ENCODE data around the gene MATN3.
"Not testable (repeated sequence)": the region's sequence is repeated elsewhere in the genome, so short reads cannot be mapped to it uniquely, and the experiment has no call there.

MATN3 gene, protein sequence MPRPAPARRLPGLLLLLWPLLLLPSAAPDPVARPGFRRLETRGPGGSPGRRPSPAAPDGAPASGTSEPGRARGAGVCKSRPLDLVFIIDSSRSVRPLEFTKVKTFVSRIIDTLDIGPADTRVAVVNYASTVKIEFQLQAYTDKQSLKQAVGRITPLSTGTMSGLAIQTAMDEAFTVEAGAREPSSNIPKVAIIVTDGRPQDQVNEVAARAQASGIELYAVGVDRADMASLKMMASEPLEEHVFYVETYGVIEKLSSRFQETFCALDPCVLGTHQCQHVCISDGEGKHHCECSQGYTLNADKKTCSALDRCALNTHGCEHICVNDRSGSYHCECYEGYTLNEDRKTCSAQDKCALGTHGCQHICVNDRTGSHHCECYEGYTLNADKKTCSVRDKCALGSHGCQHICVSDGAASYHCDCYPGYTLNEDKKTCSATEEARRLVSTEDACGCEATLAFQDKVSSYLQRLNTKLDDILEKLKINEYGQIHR

DNA sequence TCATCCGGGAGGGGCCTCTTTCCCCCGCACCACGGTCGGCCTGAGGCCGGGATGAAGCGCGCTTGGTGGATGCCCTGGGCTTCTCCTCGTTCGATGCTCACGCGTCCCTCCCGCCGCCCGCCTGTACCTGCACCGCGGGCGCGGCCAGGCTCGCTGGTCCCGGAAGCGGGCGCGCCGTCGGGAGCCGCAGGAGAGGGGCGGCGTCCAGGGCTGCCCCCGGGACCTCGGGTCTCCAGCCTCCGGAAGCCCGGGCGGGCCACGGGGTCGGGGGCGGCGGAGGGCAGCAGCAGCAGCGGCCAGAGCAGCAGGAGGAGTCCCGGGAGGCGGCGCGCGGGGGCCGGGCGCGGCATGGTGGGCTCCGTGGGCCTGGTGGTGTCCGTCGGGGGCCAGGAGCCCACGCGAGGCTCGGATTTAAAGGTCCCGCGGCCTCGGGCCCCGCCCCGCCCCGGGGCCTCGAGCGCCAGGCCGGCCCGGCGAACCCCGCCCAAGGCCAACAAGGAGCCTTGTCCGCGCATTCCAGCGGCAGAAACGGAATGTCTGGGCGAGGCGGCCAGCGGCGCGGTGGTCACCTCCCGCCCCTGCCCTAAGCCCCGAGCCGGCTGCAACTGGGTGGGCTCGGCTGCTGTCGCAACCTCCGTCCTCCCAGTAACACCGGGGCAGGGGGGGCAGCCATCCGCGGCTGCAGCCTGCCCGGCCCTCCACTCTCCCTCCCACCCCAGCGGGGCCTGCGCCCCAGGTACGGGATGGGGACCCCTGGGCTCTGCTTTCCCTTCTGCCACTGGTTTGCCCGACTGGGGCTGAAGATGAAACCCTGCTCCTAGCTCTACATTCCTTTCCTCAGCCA is at the start of gene MATN3:
MATN3 (minus strand) TSS at position 387 of the 844 bp plus-strand sequence; CDS start at position 350, 37 bp downstream.
- no peak for DNase-seq

DNA sequence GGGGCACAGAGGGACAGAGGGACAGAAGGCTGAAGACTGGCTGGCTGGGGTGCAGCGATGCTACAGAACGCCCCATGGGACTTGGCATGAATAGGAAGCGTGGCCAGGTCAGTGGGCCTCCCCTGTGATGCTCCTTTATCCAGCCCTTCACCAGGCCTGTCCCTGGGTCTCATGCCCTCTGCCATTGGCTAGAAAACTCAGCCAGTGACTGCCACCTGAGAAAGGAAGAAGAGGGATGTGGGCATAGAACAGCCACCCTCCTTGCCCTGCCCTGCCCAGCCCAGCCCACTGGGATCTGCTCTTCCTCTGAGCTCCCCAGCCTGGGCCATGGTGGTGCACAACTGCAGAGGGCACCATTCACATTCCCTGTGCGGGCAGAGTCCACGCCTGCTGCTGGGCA is 49.5 kb upstream of the MATN3 start:
- DNase-seq, result no peak

DNA sequence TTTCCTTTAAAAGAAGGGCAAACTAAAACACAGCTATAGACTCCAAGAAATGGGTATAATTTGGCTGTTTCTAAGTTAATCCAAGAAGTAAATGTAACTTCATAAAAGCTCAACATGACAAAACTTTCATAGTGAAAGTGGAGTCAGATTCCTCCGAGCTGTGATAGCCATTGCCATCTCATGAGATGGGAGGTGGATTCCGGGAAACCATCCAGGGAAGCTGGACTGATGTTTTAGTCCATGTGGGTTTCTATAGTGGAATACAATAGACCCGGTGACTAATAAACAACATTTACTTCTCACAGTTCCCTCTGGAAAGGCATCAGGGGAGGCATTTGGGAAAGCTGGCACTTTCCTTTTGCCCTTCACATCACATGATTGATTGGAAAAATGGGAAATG is 49.0 kb upstream of the MATN3 start:
- DNase-seq, result no peak

DNA sequence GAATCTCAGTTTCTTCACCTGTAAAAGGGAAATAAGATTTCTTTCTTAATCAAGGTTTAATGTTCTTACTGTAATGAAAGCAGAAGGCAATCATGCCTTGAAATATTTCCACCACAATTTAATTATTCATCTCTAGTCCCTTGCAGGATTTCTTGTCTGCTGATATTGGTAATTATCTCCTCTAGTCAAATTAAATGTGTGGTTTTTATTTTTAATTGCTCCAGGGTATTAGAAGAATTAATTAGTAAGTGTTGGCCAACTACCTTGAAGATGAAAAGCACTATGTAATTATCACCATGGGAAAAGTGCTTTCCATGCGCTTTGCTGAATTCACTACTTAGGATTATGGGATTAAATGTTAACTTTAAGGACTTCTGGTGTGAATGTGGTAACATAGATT is 47.6 kb upstream of the MATN3 start:
- no peak for DNase-seq

DNA sequence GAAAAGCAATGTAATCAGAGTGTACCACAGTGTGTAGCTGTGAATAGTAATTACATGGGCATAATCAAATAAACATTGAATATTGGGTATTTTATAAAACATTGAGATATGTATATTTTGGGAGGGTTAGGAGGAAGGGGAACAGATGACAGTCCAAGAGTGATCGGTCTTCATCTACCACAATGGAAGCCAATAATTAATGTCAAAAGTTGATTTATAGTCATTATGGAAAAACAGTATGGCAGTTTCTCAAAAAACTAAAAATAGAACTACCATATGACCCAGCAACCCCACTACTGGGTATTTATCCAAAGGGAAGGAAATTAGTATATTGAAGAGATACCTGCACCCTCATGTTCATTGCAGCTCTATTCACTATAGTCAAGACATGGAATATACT is 44.8 kb upstream of the MATN3 start:
- DNase-seq, result no peak

DNA sequence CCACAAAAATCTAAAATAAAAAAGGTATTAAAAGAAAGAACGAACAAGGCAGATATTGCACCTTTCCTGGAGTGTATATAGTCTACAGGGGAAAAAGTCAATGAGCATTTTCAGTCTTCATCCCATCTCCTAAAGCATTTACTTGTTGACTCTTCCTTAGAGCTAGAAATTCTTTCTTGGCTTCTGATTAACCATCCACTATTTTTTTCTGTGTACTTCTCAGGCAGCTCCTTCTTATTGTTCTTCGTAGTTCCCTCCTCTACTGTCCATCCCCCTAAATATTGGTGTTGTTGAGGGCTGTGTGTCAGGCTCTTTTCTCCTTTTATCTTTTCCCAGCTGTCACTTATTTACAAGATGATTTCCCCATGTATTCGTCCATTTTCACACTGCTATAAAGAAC is 42.5 kb upstream of the MATN3 start:
- no peak for DNase-seq

DNA sequence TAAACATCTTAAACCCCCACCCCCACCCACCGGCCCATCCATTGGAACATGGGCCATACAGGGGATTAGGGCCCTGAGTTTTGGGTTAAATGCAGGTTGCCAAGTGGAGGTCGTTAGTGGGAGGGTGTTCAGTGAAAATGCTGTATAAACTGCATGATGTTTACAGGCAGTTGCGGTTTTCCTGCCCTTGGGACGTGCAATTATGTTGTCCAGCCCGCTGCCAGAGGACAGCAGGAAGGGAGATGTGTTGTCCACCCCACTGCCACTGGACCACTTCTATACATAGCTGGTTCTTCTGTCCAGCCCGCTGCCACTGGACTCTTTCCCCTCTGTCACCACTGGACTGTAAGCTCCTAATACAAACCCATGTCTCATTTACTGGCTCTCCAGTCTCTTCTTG is 41.7 kb upstream of the MATN3 start:
- no peak for DNase-seq

DNA sequence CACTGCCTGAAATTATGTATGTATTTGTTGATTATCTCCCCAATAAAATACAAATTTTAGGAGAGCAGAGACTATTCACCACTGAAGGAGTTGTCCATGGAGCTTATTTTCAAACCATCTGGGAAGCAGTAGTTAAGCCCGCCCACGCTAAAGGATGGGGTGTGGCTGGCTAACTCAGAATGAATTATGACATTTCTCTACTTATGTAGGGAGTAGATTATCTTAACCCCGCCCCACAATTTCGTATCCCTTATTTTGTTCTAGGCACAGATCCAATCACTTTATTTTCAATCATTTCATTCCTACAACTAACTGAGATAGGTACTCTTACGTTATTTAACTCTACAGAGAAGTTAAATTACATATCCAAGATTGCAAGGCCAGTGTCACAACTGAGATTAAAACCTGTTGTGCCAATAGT is 40.4 kb upstream of the MATN3 start:
- DNase-seq, result peak; percentile 40

DNA sequence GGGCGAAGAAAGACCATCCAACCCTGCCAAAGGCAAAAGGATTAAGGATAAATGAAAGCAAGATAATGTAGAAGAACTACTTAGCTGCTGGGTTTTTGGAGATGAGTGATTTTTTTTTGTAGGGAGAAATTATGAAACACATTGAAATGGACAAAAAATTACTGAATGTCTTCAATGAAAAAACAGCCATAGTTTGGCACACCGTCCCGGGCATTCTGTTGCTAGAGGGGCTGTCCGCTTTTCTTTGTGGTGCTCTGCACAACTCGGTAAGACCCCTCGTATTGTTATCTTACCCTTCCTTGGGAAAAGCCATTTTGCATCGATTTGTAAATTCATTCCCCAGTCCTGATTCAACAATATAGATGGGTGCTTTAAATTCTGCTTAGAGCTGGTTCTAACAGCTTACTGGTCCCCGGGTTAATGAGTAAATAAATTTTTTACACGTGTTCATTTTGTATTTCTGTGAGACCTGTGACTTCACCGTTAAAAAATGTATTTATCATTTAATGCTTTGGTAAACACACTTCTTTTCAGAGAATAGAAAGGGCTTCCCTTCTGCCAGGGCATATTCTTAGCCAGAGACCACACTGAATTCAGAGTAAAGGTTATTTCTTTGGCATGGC is 39.9 kb upstream of the MATN3 start:
- peak; percentile 52 for DNase-seq

DNA sequence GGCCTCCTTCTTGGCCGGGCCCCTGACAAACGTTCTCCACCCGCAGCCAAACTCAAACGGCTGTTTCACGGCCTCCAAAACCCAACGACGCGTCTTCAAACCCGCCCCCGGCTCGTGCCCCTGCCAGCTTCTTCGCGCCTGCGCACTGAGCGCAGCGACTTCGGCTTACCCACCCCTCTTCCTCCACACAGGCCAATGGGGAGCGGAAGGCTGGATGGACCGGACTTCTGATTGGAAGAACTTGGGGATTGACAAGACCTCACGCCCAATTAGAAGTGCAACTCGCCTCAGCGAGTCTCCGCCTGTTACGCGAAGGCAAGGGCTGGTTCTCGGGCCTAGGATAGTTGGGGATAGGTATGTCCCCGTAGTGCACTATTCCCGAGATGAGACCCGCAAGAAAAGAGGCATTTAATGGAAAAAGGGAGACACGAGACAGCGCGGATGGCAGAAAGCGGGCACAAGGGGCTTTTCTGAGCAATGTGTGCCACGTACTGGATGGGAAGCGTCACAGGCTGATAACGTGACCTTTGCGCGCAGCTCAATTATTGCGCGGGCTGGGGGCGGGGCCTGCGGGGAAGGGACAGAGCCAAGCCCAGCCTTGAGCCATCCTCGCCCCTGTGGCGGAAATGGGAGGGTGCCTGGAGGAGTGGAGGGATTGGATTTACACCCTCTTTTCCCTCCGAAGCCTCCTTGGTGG is 39.2 kb upstream of the MATN3 start, which contains the start of gene LAPTM4A:
LAPTM4A (minus strand) TSS at position 97 of the 697 bp plus-strand sequence. CDS start 108 bp downstream, outside the sequence.
- peak; percentile 99 for DNase-seq

DNA sequence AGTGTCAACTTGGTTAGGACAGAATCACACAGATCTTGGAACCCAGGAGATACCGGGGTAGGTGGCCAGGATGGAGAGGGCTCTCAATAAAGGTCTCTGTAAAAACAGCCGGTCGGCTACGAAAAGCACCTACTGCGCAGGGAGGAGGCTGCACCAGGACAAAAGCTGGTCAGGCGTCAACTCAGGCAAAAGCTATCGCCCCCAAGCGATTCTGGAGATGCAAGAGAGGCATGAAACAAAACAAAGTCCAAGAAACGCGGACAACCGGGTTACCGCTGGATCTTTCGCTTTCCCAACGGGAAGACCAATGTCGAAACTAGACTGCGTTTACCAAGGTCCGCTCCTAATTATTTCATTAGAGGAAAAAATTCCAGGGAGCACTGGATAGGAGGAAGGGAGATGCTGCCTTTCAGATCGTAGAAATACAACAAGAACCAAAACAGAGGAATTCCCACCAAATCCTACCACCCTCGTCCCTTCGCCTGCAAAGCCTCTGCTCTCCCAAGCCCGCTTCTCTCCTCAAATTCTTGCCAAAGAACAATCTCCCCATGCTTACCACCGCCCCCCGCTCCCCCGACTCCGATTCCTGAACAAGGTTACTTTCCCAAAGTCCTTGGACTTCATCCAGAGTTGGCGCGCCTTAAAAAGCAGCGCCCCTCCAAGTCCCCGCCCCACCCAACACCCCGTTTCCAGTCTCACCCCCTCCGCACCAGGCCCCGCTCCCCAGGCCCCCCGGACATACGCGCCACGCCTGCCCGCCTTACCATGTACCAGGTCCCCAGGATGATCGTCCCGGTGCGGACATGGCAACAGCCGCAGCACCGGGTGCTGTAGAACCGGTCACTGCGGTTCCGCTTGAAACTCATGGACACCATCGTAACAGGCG is 38.4 kb upstream of the MATN3 start:
- peak; percentile 40 for DNase-seq

DNA sequence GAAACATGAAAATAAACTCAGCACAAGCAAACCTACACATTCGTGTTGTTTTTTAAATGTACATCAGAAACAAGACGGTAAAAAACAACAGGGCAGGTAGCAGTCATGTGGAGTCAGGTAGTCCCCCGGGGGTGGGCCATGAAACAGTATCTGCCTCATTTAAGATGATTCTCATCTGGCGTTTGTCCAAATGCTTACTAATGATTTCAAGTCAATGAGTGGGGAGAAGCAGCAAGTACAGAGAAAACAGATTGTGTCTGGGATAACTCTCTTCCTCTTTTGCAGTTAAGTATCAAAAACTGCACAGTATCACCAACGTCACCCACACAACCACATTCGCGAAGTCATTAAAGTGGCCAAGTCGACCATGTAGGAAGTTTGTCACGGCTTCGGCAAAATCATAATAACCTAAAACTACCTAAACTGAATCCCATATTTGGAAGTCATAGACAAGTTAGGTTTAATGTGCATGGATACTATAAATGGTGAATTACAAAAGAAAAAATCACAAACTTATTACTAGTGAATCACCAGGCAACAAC is 37.7 kb upstream of the MATN3 start:
- DNase-seq, result no peak

DNA sequence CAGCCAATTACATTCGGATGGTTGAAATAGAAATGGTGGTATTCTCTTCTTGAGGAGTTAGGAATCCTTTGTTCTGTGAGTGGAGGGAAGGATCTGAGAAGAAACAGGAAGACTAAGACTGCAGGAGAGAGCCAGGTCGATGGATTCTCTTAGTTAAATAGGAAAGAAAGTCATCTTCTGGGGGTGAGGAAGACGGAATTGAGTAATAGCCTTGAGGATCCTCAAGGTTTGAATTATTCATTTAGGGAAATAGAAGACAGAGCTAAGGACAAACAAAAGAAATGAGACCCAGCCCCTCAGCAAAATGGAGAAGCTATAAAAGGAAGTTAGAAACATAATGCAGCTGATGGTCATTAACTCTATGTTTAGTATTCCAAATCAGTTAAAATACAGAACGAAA is 37.2 kb upstream of the MATN3 start:
- no peak for DNase-seq

DNA sequence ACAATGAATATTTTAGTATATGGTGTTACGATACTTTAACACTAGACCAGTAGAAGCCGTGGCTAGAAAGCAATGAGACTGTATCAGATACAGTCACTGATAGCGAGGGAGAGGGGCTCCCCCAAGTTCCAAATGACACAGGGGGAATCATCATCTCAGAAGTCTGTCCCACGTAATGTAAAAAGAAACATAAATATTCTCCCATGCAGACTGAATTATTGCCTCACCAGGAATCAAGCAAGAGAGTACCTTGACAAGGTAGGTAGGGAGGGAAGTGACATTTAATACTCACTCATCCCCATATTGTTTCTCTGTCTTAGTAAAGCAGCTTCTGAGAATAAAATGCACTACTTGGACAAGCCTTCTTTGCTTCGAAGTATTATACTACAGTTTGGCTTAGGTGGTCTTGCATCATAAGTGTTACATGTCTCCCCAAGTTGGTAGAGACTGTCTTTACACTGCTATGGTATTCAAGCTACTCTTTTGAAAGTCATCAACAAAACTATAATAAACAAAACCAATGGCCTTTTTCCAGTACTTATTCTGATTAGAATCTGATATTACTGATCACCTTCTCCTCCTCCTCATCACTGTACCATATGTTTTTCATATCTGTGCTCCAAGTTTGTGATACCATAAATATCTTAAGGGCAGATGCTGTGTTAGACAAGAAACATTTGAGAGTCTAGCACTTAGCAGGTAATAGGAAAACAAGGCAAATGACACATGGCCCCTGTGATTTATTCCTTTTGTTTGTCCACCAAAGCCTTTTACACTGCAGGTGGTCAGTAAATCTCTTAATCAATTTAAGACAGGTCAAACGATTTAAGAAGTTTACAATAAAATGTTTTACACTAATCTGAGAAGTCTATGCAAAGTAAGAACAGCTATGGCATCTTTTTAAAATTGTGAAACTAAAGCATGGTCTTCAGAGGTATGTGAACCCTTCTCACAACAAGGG is 36.3 kb upstream of the MATN3 start:
- DNase-seq, result no peak

DNA sequence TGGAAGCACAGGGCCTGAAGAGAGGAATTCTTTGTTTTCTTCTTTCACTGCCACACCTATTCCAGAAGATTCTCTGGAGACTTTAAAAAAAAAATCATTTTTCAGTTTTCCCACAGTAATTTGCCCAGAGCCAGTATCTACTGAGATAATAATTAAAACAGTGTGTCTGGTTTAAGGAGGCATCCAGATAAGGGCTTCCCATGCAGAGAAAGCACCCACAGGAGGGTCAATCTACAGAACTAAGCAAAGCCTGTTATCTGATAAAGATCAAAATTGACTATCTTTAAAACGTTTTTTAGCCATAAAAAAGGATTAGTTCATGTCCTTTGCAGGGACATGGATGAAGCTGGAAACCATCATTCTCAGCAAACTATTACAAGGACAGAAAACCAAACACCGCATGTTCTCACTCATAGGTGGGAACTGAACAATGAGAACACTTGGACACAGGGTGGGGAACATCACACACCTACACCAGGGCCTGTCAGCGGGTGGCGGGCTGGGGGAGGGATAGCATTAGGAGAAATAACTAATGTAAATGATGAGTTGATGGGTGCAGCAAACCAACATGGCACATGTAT is 33.3 kb upstream of the MATN3 start:
- not testable (repeated sequence) for DNase-seq

DNA sequence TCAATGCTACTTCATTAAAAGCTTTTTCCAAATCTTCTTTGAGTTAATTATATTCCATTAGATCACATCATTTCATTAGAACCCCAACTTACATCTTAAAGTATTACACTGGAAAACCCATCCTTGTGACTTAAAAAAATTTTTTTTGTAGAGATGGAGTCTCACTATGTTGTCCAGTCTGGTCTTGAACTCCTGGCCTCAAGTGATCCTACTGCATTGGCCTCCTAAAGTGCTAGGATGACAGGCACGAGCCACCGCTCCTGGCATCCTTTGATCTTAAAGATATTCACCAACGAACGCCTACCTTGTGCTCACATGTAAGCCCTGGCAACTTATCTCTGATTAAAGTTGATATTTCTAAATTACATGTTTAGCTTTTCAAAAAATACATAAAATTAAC is 32.3 kb upstream of the MATN3 start:
- DNase-seq, result no peak

DNA sequence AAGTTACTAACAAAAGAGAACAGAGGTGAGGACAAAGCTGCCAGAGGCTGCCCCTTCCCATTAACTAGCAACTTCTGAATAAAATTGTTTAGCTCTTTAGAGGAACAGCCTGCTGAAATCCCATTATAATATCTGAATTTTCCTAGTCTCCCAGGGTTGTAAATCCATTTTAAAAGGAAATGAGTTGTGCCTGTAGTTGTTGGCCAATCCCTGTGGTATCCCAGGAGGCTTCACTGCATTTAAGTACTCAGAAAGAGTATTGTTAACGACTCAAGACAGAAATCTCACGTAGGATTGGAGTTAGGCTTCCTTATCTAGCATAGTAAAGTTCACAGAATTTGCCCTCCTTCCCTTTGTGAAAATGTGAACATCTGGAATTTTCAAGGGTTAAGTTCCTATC is 30.1 kb upstream of the MATN3 start:
- DNase-seq, result no peak

DNA sequence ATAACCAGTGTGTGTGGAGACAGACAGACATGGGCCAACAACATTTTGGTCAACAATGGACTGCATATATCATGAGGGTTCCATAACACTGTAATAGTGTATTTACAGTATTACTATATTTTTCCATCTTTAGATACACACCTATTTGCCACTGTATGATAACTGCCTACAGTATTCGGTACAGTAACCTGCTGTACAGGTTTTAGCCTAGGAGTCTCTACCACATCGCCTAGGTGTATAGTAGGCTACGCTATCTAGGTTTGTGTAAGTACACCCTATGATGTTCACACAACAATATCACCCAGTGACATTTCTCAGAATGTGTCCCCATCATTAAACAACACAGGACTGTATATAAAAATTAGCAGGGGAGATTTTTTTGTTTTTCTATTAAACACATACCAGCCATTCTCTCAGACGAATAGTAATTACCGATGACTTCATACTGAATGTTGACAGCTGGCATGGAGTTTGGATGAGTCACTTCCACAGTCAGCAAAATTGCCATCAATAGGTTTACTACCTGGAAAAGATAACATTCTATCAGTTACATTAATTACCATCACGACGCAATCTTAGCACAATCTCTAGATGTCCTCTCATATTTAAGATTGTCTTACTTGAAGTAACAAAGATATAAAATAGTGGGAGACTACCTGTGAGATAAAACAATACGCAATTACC is 28.2 kb upstream of the MATN3 start:
- no peak for DNase-seq

DNA sequence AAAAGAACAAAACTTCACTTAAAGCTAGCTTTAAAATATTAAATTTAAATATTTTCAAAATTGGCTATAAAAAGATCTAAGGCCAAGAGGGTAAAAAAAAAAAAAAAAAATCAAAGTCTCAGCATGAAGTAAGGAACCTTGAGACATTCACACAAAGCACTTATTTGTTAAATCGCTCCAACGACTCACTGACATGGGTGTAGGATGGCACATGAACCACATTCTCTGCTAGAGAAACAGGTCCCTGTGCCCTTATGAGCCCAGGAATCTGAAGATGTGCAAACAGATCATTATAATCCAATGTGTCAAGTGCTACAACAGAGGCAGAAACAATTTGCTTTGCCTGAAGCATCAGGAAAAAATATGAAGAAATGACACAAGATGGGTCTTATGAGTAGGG is 25.2 kb upstream of the MATN3 start:
- DNase-seq, result no peak
